GM11168 (cell line): ENCODE results near the gene RNF126.
"Not testable (repeated sequence)": the region's sequence is repeated elsewhere in the genome, so short reads cannot be mapped to it uniquely, and the experiment has no call there.

Experiments used
- in situ Hi-C: fragments of 300-500 bp; cut with MboI; formaldehyde crosslinking; loops from one replicate; pipeline ENCODE4 v1.12.0; 2022; ENCODE audit warnings: low sequenced_read_pairs; ENCODE audit not compliant: unreplicated experiment

The RNF126 gene

GRCh38 chr19:662962-663681, at the start of gene RNF126:
RNF126 (minus strand) TSS chr19:663214; CDS start chr19:663121, 93 bp downstream.
- in situ Hi-C loops = no loop called here

GRCh38 chr19:711254-711653, 48.2 kb upstream of the RNF126 start:
- in situ Hi-C loops = no loop called here

- in situ Hi-C loops = no loop called here
Measured at GRCh38 chr19:710767-711166, 47.8 kb upstream of the RNF126 start.

GRCh38 chr19:709965-710571, 47.1 kb upstream of the RNF126 start:
- in situ Hi-C loops = no loop called here

GRCh38 chr19:709196-709964, 46.4 kb upstream of the RNF126 start:
- in situ Hi-C loops = no loop called here

- in situ Hi-C loops = no loop called here
Measured at GRCh38 chr19:708154-709143, 45.4 kb upstream of the RNF126 start, which contains the start of gene PALM. PALM (plus strand) TSS chr19:708935; CDS start chr19:709147, 212 bp downstream.

GRCh38 chr19:704447-704741, 41.4 kb upstream of the RNF126 start:
- in situ Hi-C loops = no loop called here

- in situ Hi-C loops = no loop called here
Measured at GRCh38 chr19:703651-704446, 40.8 kb upstream of the RNF126 start.

GRCh38 chr19:703329-703650, 40.3 kb upstream of the RNF126 start:
- in situ Hi-C loops = no loop called here

- in situ Hi-C loops = not testable (repeated sequence)
Measured at GRCh38 chr19:702847-703246, 39.8 kb upstream of the RNF126 start.

GRCh38 chr19:699885-700284, 36.9 kb upstream of the RNF126 start:
- in situ Hi-C loops = not testable (repeated sequence)

- in situ Hi-C loops = not testable (repeated sequence)
Measured at GRCh38 chr19:698529-698928, 35.5 kb upstream of the RNF126 start.

GRCh38 chr19:695352-695949, 32.4 kb upstream of the RNF126 start, which contains the start of gene PRSS57:
PRSS57 (minus strand) TSS chr19:695452; CDS start chr19:695430, 22 bp downstream.
- in situ Hi-C loops = no loop called here

GRCh38 chr19:694481-695351, 31.7 kb upstream of the RNF126 start:
- in situ Hi-C loops = no loop called here

- in situ Hi-C loops = no loop called here
Measured at GRCh38 chr19:690203-690602, 27.2 kb upstream of the RNF126 start.

- in situ Hi-C loops = no loop called here
Measured at GRCh38 chr19:688992-689391, 26.0 kb upstream of the RNF126 start.

GRCh38 chr19:688214-688613, 25.2 kb upstream of the RNF126 start:
- in situ Hi-C loops = no loop called here

GRCh38 chr19:687569-688166, 24.7 kb upstream of the RNF126 start:
- in situ Hi-C loops = no loop called here
